HG03439 (cell line): ENCODE data around the gene IQSEC2.

Experiments used
- ATAC-seq: cut with Tn5 transposase; IDR thresholded peaks from one replicate; pipeline ENCODE4 v1.9.1; 2021; ENCODE audit warnings: mild to moderate bottlenecking, moderate library complexity; ENCODE audit not compliant: unreplicated experiment

The IQSEC2 gene

GRCh38 chrX:53272808-53273337, 8.5 kb downstream of the IQSEC2 start:
- no peak for ATAC-seq

GRCh38 chrX:53269536-53270107, 11.8 kb downstream of the IQSEC2 start:
- ATAC-seq = no peak

GRCh38 chrX:53268173-53268572, 13.2 kb downstream of the IQSEC2 start:
- no peak for ATAC-seq

GRCh38 chrX:53266914-53267313, 14.5 kb downstream of the IQSEC2 start:
- ATAC-seq = no peak

- no peak for ATAC-seq
Measured at GRCh38 chrX:53265771-53266574, 15.4 kb downstream of the IQSEC2 start.

- ATAC-seq = no peak
Measured at GRCh38 chrX:53263597-53264094, 17.7 kb downstream of the IQSEC2 start.

- no peak for ATAC-seq
Measured at GRCh38 chrX:53262918-53263394, 18.4 kb downstream of the IQSEC2 start.

GRCh38 chrX:53262189-53262917, 19.0 kb downstream of the IQSEC2 start:
- ATAC-seq = no peak

GRCh38 chrX:53261355-53261972, 19.9 kb downstream of the IQSEC2 start:
- ATAC-seq = no peak

- no peak for ATAC-seq
Measured at GRCh38 chrX:53260836-53261235, 20.5 kb downstream of the IQSEC2 start.

- ATAC-seq = no peak
Measured at GRCh38 chrX:53257670-53258423, 23.5 kb downstream of the IQSEC2 start.

- no peak for ATAC-seq
Measured at GRCh38 chrX:53257166-53257565, 24.2 kb downstream of the IQSEC2 start.

GRCh38 chrX:53256446-53257041, 24.8 kb downstream of the IQSEC2 start:
- no peak for ATAC-seq

GRCh38 chrX:53255738-53256191, 25.6 kb downstream of the IQSEC2 start:
- no peak for ATAC-seq

GRCh38 chrX:53254570-53255461, 26.6 kb downstream of the IQSEC2 start:
- no peak for ATAC-seq

- no peak for ATAC-seq
Measured at GRCh38 chrX:53253293-53254020, 27.9 kb downstream of the IQSEC2 start.

GRCh38 chrX:53251307-53251706, 30.1 kb downstream of the IQSEC2 start:
- ATAC-seq = no peak

GRCh38 chrX:53250556-53250955, 30.8 kb downstream of the IQSEC2 start:
- ATAC-seq = no peak
